AG04449 (cell line): Measurements from ENCODE around the gene AGAP2.

Experiments used
- CTCF ChIA-PET: fragments of 350-600 bp; formaldehyde crosslinking; extraction: SDS; loops from one replicate; lab custom pipeline; 2021; ENCODE audit warnings: antibody characterized with exemption; lab: Yijun Ruan, JAX
- POLR2A ChIA-PET: fragments of 400-600, 350-600 bp; formaldehyde crosslinking; extraction: SDS; loops from one replicate; lab custom pipeline; 2020; ENCODE audit warnings: antibody characterized with exemption, inconsistent platforms; lab: Yijun Ruan, JAX
- DNase-seq: peaks from one replicate; pipeline ENCODE4 v3.0.0-alpha.2; 2010; ENCODE audit warnings: low read depth, low spot score
- H3K4me3 ChIP-seq: 2 replicates; pipeline ENCODE4 v1.5.1; 2011; ENCODE audit warnings: low read depth, mild to moderate bottlenecking, control low read depth, low read length
- CTCF ChIP-seq: IDR thresholded peaks from one replicate; pipeline ENCODE4 v1.5.1; 2011; ENCODE audit warnings: mild to moderate bottlenecking, moderate library complexity, low read length, control low read depth, inconsistent platforms; ENCODE audit not compliant: insufficient read depth; ENCODE audit errors: missing control alignments

Gene AGAP2

GRCh38 chr12:57781244-57781643, 42.7 kb upstream of the AGAP2 start:
- no peak overlapping the region for H3K4me3 ChIP-seq
- no peak for TF ChIP-seq CTCF
- ChIA-PET POLR2A (no interaction called here), CTCF (interaction anchor here (1.0 to 9.4 kb wide), 10 partner anchors 8 to 123 kb away, joined by 3 to 199 read pairs (median 4); partner anchors contain the start of genes CYP27B1, EEF1AKMT3 and METTL1)
- DNase-seq, result no peak

- no peak for TF ChIP-seq CTCF
- DNase-seq, result no peak
- no peak overlapping the region for H3K4me3 ChIP-seq
- ChIA-PET CTCF (interaction anchor here (0.9 to 9.4 kb wide), 11 partner anchors 7 to 197 kb away, joined by 3 to 199 read pairs (median 4); partner anchors contain the start of genes EEF1AKMT3 and METTL1), POLR2A (interaction anchor here (1.4 kb wide), 1 partner anchor 10 kb away, joined by 4 read pairs; no protein-coding TSS in a partner anchor)
Measured at GRCh38 chr12:57780284-57780897, 41.8 kb upstream of the AGAP2 start.

- POLR2A ChIA-PET, result interaction anchor here (1.4 kb wide), 1 partner anchor 11 kb away, joined by 4 read pairs; no protein-coding TSS in a partner anchor
- no peak for DNase-seq
- no peak for TF ChIP-seq CTCF
- CTCF ChIA-PET, result interaction anchor here (0.8 to 2.2 kb wide), 14 partner anchors 10 to 196 kb away, joined by 3 to 15 read pairs (median 3); no protein-coding TSS in a partner anchor
- no peak overlapping the region for H3K4me3 ChIP-seq
Measured at GRCh38 chr12:57779736-57780135, 41.2 kb upstream of the AGAP2 start.

GRCh38 chr12:57777911-57778310, 39.4 kb upstream of the AGAP2 start:
- ChIA-PET POLR2A (no interaction called here), CTCF (interaction anchor here (0.8 to 4.0 kb wide), 5 partner anchors 21 to 126 kb away, joined by 3 to 15 read pairs (median 3); no protein-coding TSS in a partner anchor)
- TF ChIP-seq CTCF, result no peak
- DNase-seq, result no peak
- H3K4me3 ChIP-seq, result no peak overlapping the region

GRCh38 chr12:57777367-57777766, 38.8 kb upstream of the AGAP2 start:
- no peak for DNase-seq
- ChIA-PET POLR2A (no interaction called here), CTCF (interaction anchor here (0.7 to 4.0 kb wide), 3 partner anchors 9 to 127 kb away, joined by 3 to 12 read pairs (median 4); partner anchors contain the start of gene CYP27B1)
- no peak for TF ChIP-seq CTCF
- H3K4me3 ChIP-seq, result no peak overlapping the region

- H3K4me3 ChIP-seq, result no peak overlapping the region
- no peak for DNase-seq
- no peak for TF ChIP-seq CTCF
- CTCF ChIA-PET, result interaction anchor here (0.7 to 4.0 kb wide), 4 partner anchors 10 to 128 kb away, joined by 3 to 12 read pairs (median 4); partner anchors contain the start of gene CYP27B1
- POLR2A ChIA-PET, result no interaction called here
Measured at GRCh38 chr12:57776247-57776587, 37.7 kb upstream of the AGAP2 start.
